GM13977 (cell line): ENCODE data around the gene SPPL3.

Experiments used
- DNase-seq: peaks from one replicate; pipeline ENCODE4 v3.0.0; 2012; ENCODE audit warnings: low spot score
- CTCF ChIP-seq: IDR thresholded peaks from 2 replicates; pipeline ENCODE4 v1.5.1; 2012; ENCODE audit warnings: mild to moderate bottlenecking, control low read depth; ENCODE audit not compliant: insufficient read depth; ENCODE audit errors: extremely low read depth, missing control alignments
- in situ Hi-C: fragments of 300-500 bp; cut with MboI; formaldehyde crosslinking; loops from one replicate; pipeline ENCODE4 v1.12.0; 2022; ENCODE audit warnings: low sequenced_read_pairs, low pct_unique_long_range_greater_than_20kb, mixed read lengths, inconsistent platforms; ENCODE audit not compliant: unreplicated experiment

Gene SPPL3

GRCh38 chr12:120820884-120821510 lies 83.2 kb downstream of the SPPL3 start:
- TF ChIP-seq CTCF = no peak
- no peak for DNase-seq
- in situ Hi-C loops = no loop called here

GRCh38 chr12:120818416-120818815 lies 85.7 kb downstream of the SPPL3 start:
- no peak for DNase-seq
- in situ Hi-C loops = no loop called here
- no peak for TF ChIP-seq CTCF

- no peak for TF ChIP-seq CTCF
- in situ Hi-C loops = no loop called here
These were observed 86.4 kb downstream of the SPPL3 start for GRCh38 chr12:120817559-120818330.

GRCh38 chr12:120816363-120816762 lies 87.8 kb downstream of the SPPL3 start:
- no peak for TF ChIP-seq CTCF
- in situ Hi-C loops = no loop called here
- DNase-seq = no peak

More at GRCh38 chr12:120817559-120818330, 86.4 kb downstream of the SPPL3 start:
- no peak for DNase-seq

GRCh38 chr12:120814903-120815429 lies 89.2 kb downstream of the SPPL3 start:
- no peak for TF ChIP-seq CTCF

GRCh38 chr12:120814203-120814902 lies 89.8 kb downstream of the SPPL3 start:
- TF ChIP-seq CTCF = no peak
- in situ Hi-C loops = no loop called here
- no peak for DNase-seq

More at GRCh38 chr12:120814903-120815429, 89.2 kb downstream of the SPPL3 start:
- in situ Hi-C loops = no loop called here
- no peak for DNase-seq
